ENCODE data around the gene RYR3.
"Not testable (repeated sequence)": the region's sequence is repeated elsewhere in the genome, so short reads cannot be mapped to it uniquely, and the experiment has no call there.

RYR3 gene

GRCh38 chr15:33808720-33809457 lies 498.1 kb downstream of the RYR3 start:
- DNase-seq (ENCODE audit: low read depth): peak; percentile 29
- no peak for TF ChIP-seq CTCF (IDR thresholded peaks at IDR 0.05; ENCODE audit: control insufficient read depth, insufficient read depth, low read depth, low read length, missing control alignments)
- no peak overlapping the region for H3K4me3 ChIP-seq (ENCODE audit: control insufficient read depth, low read depth, low read length)

GRCh38 chr15:33810073-33810595 lies 499.4 kb downstream of the RYR3 start:
- H3K4me3 ChIP-seq (ENCODE audit: control insufficient read depth, low read depth, low read length): no peak overlapping the region
- no peak for TF ChIP-seq CTCF (IDR thresholded peaks at IDR 0.05; ENCODE audit: control insufficient read depth, insufficient read depth, low read depth, low read length, missing control alignments)
- no peak for DNase-seq (ENCODE audit: low read depth)

GRCh38 chr15:33810806-33811205 lies 500.0 kb downstream of the RYR3 start:
- no peak for DNase-seq (ENCODE audit: low read depth)
- no peak overlapping the region for H3K4me3 ChIP-seq (ENCODE audit: control insufficient read depth, low read depth, low read length)
- no peak for TF ChIP-seq CTCF (IDR thresholded peaks at IDR 0.05; ENCODE audit: control insufficient read depth, insufficient read depth, low read depth, low read length, missing control alignments)

- no peak overlapping the region for H3K4me3 ChIP-seq (ENCODE audit: control insufficient read depth, low read depth, low read length)
- TF ChIP-seq CTCF (IDR thresholded peaks at IDR 0.05; ENCODE audit: control insufficient read depth, insufficient read depth, low read depth, low read length, missing control alignments): no peak
- DNase-seq (ENCODE audit: low read depth): no peak
Observed at GRCh38 chr15:33813891-33814290, 503.1 kb downstream of the RYR3 start.

GRCh38 chr15:33819499-33819898 lies 508.7 kb downstream of the RYR3 start:
- not testable (repeated sequence) for H3K4me3 ChIP-seq (ENCODE audit: control insufficient read depth, low read depth, low read length); DNase-seq (ENCODE audit: low read depth)

GRCh38 chr15:33822479-33822878 lies 511.7 kb downstream of the RYR3 start:
- no peak overlapping the region for H3K4me3 ChIP-seq (ENCODE audit: control insufficient read depth, low read depth, low read length)
- DNase-seq (ENCODE audit: low read depth): no peak
- TF ChIP-seq CTCF (IDR thresholded peaks at IDR 0.05; ENCODE audit: control insufficient read depth, insufficient read depth, low read depth, low read length, missing control alignments): no peak

- no peak overlapping the region for H3K4me3 ChIP-seq (ENCODE audit: control insufficient read depth, low read depth, low read length)
- no peak for TF ChIP-seq CTCF (IDR thresholded peaks at IDR 0.05; ENCODE audit: control insufficient read depth, insufficient read depth, low read depth, low read length, missing control alignments)
- no peak for DNase-seq (ENCODE audit: low read depth)
Observed at GRCh38 chr15:33823119-33823518, 512.4 kb downstream of the RYR3 start.

Measured in AG09309 (cell line).